Measurements from ENCODE around the gene TNK2.

DNA sequence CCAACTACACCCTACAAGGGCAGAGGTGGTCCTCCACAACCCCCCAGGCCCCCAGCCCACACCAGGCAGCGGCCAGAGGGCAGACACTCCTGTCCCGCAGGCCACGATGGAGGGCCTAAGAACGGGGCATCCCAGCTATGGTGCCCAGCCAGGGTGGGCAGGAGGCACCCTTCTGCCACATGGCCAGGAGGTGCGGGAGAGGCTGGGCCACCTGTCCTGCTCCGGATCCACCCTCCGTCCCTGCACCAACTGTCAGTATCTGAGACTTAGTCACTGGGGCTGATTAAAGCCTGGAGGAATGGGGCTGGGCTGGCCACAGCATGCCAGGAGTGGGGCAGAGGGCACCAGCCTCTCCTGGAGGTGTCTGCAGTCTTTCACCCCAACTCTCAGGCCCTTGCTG is 37.9 kb downstream of the TNK2 start:
- TF ChIP-seq, protein P1, sequence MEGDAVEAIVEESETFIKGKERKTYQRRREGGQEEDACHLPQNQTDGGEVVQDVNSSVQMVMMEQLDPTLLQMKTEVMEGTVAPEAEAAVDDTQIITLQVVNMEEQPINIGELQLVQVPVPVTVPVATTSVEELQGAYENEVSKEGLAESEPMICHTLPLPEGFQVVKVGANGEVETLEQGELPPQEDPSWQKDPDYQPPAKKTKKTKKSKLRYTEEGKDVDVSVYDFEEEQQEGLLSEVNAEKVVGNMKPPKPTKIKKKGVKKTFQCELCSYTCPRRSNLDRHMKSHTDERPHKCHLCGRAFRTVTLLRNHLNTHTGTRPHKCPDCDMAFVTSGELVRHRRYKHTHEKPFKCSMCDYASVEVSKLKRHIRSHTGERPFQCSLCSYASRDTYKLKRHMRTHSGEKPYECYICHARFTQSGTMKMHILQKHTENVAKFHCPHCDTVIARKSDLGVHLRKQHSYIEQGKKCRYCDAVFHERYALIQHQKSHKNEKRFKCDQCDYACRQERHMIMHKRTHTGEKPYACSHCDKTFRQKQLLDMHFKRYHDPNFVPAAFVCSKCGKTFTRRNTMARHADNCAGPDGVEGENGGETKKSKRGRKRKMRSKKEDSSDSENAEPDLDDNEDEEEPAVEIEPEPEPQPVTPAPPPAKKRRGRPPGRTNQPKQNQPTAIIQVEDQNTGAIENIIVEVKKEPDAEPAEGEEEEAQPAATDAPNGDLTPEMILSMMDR (IDR thresholded peaks at IDR 0.05; ENCODE audit: low read length), result no peak
- TF ChIP-seq EZH2 (IDR thresholded peaks at IDR 0.05; ENCODE audit: borderline replicate concordance, low read length), result no peak
